Measurements from ENCODE around the gene CRACR2B.

Gene CRACR2B

GRCh38 chr11:860234-861104, 32.8 kb downstream of the CRACR2B start:
- H3K4me3 ChIP-seq (ENCODE audit: low read depth, low read length), result no peak overlapping the region
- no peaks in the 10 kb centered on the region for H3K9me3 ChIP-seq (ENCODE audit: control insufficient read depth, low read length)
- H3K36me3 ChIP-seq (ENCODE audit: control insufficient read depth, insufficient read depth, low read length), result no peaks in the 10 kb centered on the region
- no peaks in the 10 kb centered on the region for H3K4me1 ChIP-seq
- no peaks in the 10 kb centered on the region for H3K79me2 ChIP-seq
- H2AFZ ChIP-seq, result no peak overlapping the region
- no peak for TF ChIP-seq CTCF (IDR thresholded peaks at IDR 0.05)
- H3K27ac ChIP-seq, result no peak overlapping the region
- H3K9ac ChIP-seq, result no peak overlapping the region
- no peaks in the 10 kb centered on the region for H3K27me3 ChIP-seq (ENCODE audit: control insufficient read depth, insufficient read depth, low read length)
- H3K4me2 ChIP-seq (ENCODE audit: low read length), result no peak overlapping the region

GRCh38 chr11:861105-861479, 33.4 kb downstream of the CRACR2B start:
- no peaks in the 10 kb centered on the region for H3K4me1 ChIP-seq
- H2AFZ ChIP-seq, result no peak overlapping the region
- H3K27me3 ChIP-seq (ENCODE audit: control insufficient read depth, insufficient read depth, low read length), result no peaks in the 10 kb centered on the region
- H3K27ac ChIP-seq, result no peak overlapping the region
- no peaks in the 10 kb centered on the region for H3K79me2 ChIP-seq
- TF ChIP-seq CTCF (IDR thresholded peaks at IDR 0.05), result no peak
- H3K4me2 ChIP-seq (ENCODE audit: low read length), result no peak overlapping the region
- no peak overlapping the region for H3K9ac ChIP-seq
- H3K4me3 ChIP-seq (ENCODE audit: low read depth, low read length), result no peak overlapping the region
- H3K36me3 ChIP-seq (ENCODE audit: control insufficient read depth, insufficient read depth, low read length), result no peaks in the 10 kb centered on the region
- H3K9me3 ChIP-seq (ENCODE audit: control insufficient read depth, low read length), result no peaks in the 10 kb centered on the region

GRCh38 chr11:862081-862661, 34.5 kb downstream of the CRACR2B start:
- no peak for TF ChIP-seq CTCF (IDR thresholded peaks at IDR 0.05)
- H3K9me3 ChIP-seq (ENCODE audit: control insufficient read depth, low read length), result no peaks in the 10 kb centered on the region
- H3K9ac ChIP-seq, result no peak overlapping the region
- H3K4me3 ChIP-seq (ENCODE audit: low read depth, low read length), result no peak overlapping the region
- H2AFZ ChIP-seq, result no peak overlapping the region
- no peak overlapping the region for H3K4me2 ChIP-seq (ENCODE audit: low read length)
- H3K27me3 ChIP-seq (ENCODE audit: control insufficient read depth, insufficient read depth, low read length), result no peaks in the 10 kb centered on the region
- no peaks in the 10 kb centered on the region for H3K79me2 ChIP-seq
- H3K36me3 ChIP-seq (ENCODE audit: control insufficient read depth, insufficient read depth, low read length), result no peaks in the 10 kb centered on the region
- no peaks in the 10 kb centered on the region for H3K4me1 ChIP-seq
- H3K27ac ChIP-seq, result no peak overlapping the region

GRCh38 chr11:862696-863022, 34.9 kb downstream of the CRACR2B start:
- H2AFZ ChIP-seq, result no peak overlapping the region
- H3K27me3 ChIP-seq (ENCODE audit: control insufficient read depth, insufficient read depth, low read length), result no peaks in the 10 kb centered on the region
- H3K4me1 ChIP-seq, result no peaks in the 10 kb centered on the region
- no peak for TF ChIP-seq CTCF (IDR thresholded peaks at IDR 0.05)
- no peaks in the 10 kb centered on the region for H3K9me3 ChIP-seq (ENCODE audit: control insufficient read depth, low read length)
- no peak overlapping the region for H3K27ac ChIP-seq
- no peaks in the 10 kb centered on the region for H3K79me2 ChIP-seq
- no peak overlapping the region for H3K4me3 ChIP-seq (ENCODE audit: low read depth, low read length)
- H3K4me2 ChIP-seq (ENCODE audit: low read length), result no peak overlapping the region
- no peaks in the 10 kb centered on the region for H3K36me3 ChIP-seq (ENCODE audit: control insufficient read depth, insufficient read depth, low read length)
- no peak overlapping the region for H3K9ac ChIP-seq

Data from parathyroid adenoma (tissue), 2 donors.